Stimulated activated CD8-positive, alpha-beta memory T cell treated with anti-CD3 and anti-CD28 coated beads, Interleukin-7, amount 100 ng/mL, for 24 hours (primary cell): ENCODE measurements around the gene PXN.
"Not testable (repeated sequence)": the region's sequence is repeated elsewhere in the genome, so short reads cannot be mapped to it uniquely, and the experiment has no call there.

ENCODE experiments used
- DNase-seq: peaks from one replicate; pipeline ENCODE4 v3.0.0-alpha.2; 2020; ENCODE audit warnings: low read depth

PXN gene

GRCh38 chr12:120209851-120210250 lies 55.7 kb downstream of the PXN start:
- no peak for DNase-seq

- no peak for DNase-seq
Measured at GRCh38 chr12:120207227-120207626, 58.3 kb downstream of the PXN start.

- not testable (repeated sequence) for DNase-seq
Measured at GRCh38 chr12:120206781-120207180, 58.7 kb downstream of the PXN start.

GRCh38 chr12:120206228-120206627 lies 59.3 kb downstream of the PXN start:
- DNase-seq, result no peak

GRCh38 chr12:120204171-120204570 lies 61.4 kb downstream of the PXN start:
- DNase-seq, result no peak

- no peak for DNase-seq
Measured at GRCh38 chr12:120200364-120200800, 65.1 kb downstream of the PXN start.

GRCh38 chr12:120199595-120200306 lies 65.8 kb downstream of the PXN start:
- DNase-seq, result no peak

GRCh38 chr12:120199025-120199424 lies 66.5 kb downstream of the PXN start:
- DNase-seq, result no peak

GRCh38 chr12:120197542-120197887 lies 68.0 kb downstream of the PXN start:
- no peak for DNase-seq

- not testable (repeated sequence) for DNase-seq
Measured at GRCh38 chr12:120196817-120197541, 68.6 kb downstream of the PXN start.

- DNase-seq, result no peak
Measured at GRCh38 chr12:120196363-120196762, 69.2 kb downstream of the PXN start.

GRCh38 chr12:120194534-120195395 lies 70.8 kb downstream of the PXN start, which contains the start of gene GCN1:
Gene GCN1, minus strand, starts transcription at chr12:120194715. Its CDS starts 18 bp downstream, at chr12:120194697.
- peak; percentile 73 for DNase-seq

GRCh38 chr12:120194226-120194533 lies 71.3 kb downstream of the PXN start:
- no peak for DNase-seq

- DNase-seq, result not testable (repeated sequence)
Measured at GRCh38 chr12:120193286-120193685, 72.2 kb downstream of the PXN start.

GRCh38 chr12:120190985-120191480 lies 74.5 kb downstream of the PXN start:
- DNase-seq, result no peak

GRCh38 chr12:120190386-120190785 lies 75.1 kb downstream of the PXN start:
- no peak for DNase-seq

GRCh38 chr12:120186654-120187053 lies 78.9 kb downstream of the PXN start:
- no peak for DNase-seq

GRCh38 chr12:120183211-120183631 lies 82.3 kb downstream of the PXN start:
- no peak for DNase-seq

GRCh38 chr12:120181991-120182631 lies 83.4 kb downstream of the PXN start:
- no peak for DNase-seq

- DNase-seq, result no peak
Measured at GRCh38 chr12:120180975-120181374, 84.6 kb downstream of the PXN start.

- DNase-seq, result no peak
Measured at GRCh38 chr12:120175537-120175936, 90.0 kb downstream of the PXN start.

- DNase-seq, result no peak
Measured at GRCh38 chr12:120175062-120175461, 90.5 kb downstream of the PXN start.
